ENCODE measurements around the gene MOCS3.

DNA sequence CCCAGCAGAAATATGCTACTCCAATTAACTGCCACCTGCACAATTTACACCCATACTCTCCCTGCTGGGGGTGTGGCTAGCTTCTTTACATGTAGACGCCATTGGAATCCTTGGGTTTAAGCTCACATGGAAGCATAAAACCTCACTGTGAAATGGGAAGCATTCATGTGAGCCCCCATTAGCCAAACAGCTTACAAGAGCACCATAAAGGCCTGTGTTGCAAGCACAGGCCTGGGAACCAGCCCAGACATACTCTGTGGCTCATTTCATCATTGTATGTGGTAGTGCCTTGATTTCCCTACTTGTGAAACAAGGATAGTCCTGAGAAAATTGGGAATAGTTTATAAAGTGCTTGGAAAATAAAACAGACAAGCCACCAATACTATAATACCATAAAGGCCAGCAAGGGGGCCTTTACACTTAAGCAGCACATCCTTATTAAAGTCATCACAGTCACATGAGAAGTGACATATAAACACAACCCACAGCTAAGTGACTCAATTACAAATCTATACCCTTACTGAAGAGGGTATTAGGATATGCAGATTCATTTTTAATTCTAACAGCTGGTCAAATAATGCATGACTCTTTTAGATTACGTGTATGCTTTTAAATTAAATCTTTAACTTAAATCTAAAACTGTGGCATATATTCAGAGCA, 34.2 kb upstream of the MOCS3 start:
- no peak for TF ChIP-seq POLR2AphosphoS5 (IDR thresholded peaks at IDR 0.05; ENCODE audit: low read depth, low read length)
- TF ChIP-seq POLR2A (IDR thresholded peaks at IDR 0.05; ENCODE audit: low read depth, low read length), result no peak
